ENCODE results near the gene WFDC12.

DNA sequence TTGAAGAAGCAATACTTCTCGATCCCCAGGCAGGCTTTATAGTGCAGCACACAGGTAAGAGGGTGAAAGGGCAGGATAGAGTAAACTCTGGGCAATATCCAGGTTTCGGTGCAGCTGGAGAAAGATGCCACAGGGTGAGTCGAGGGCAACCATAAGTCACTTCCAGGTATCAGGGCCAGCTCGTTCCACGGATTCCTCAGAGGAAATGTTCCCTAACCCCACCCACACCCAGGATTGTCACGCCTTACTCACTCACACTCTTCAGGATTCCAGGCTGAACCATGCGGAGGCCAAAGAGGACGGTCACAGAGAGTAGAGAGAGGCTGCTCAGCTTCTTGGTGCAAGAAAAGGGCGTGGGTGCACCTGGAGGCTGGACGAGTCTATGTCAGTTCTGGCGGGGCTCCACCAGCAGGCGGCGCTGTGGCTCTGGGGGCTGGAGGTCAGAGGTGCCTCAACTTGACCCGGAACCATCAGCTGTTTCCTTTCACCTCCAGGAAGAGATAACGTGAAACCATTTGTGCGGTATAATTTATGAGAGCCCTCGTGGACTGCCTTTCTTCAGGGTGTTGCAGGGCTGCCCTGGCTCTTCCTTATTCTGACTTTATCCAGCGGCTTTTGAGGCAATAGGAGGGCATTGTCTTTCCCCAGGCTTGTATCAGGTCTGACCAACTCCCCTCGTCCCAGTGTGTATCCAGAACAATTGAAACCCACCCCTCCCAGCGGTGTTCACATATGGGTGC lies 14.5 kb upstream of the WFDC12 start:
- TF ChIP-seq CTCF (IDR thresholded peaks at IDR 0.05; ENCODE audit: low read depth, low read length) (peak; percentile 95), MAX (IDR thresholded peaks at IDR 0.05; ENCODE audit: low read depth, low read length) (no peak), POLR2A (IDR thresholded peaks at IDR 0.05; ENCODE audit: extremely low read depth, insufficient read length) (no peak)
